Natural killer cell (primary cell): ENCODE measurements around the gene MYH4. TPM values are rescaled to one million over a fixed set of nuclear protein-coding genes. Genes with fewer than 3 reads are reported as not detected.

Source experiments
- ATAC-seq, 3 donors: fragments of 150-1000 bp in 2 of 3; fragments of 200-7000 bp in 1 of 3; cut with Tn5 transposase; 1 replicate in 1 of 3; 2 replicates in 2 of 3; pipeline ENCODE4 v1.10.0; 2021; ENCODE audit warnings: mild to moderate bottlenecking in 2 of 3, moderate library complexity in 2 of 3
- DNase-seq, 2 donors: peaks; one replicate each; pipeline versions ENCODE4 v3.0.0 to v3.0.0-alpha.2; 2013 to 2021; ENCODE audit warnings: mixed read lengths in 1 of 2
- H3K27ac ChIP-seq: one replicate; pipeline ENCODE4 v1.5.1; 2013; ENCODE audit warnings: mild to moderate bottlenecking, low read length
- H3K27me3 ChIP-seq: one replicate; pipeline ENCODE4 v1.6.1; 2013; ENCODE audit warnings: low read length; ENCODE audit not compliant: control insufficient read depth, insufficient read depth
- H3K36me3 ChIP-seq: one replicate; pipeline ENCODE4 v1.6.1; 2013; ENCODE audit warnings: low read length; ENCODE audit not compliant: control insufficient read depth, insufficient read depth
- H3K4me1 ChIP-seq: one replicate; pipeline ENCODE4 v1.6.1; 2013; ENCODE audit warnings: low read length; ENCODE audit not compliant: control insufficient read depth, insufficient read depth
- H3K4me3 ChIP-seq: one replicate; pipeline ENCODE4 v1.5.1; 2013; ENCODE audit warnings: low read length
- H3K9me3 ChIP-seq: one replicate; pipeline ENCODE4 v1.6.1; 2013; ENCODE audit warnings: low read length; ENCODE audit not compliant: control insufficient read depth, insufficient read depth
- H3K27ac Mint-ChIP-seq, 2 donors: one replicate each; pipeline ENCODE4 v1.8.0; 2022; ENCODE audit warnings: mild to moderate bottlenecking in 2 of 2, mixed read lengths in 2 of 2, moderate library complexity in 1 of 2
- H3K27me3 Mint-ChIP-seq, 2 donors: one replicate each; pipeline ENCODE4 v1.8.0; 2022; ENCODE audit warnings: low read depth in 2 of 2, mixed read lengths in 2 of 2
- H3K36me3 Mint-ChIP-seq: one replicate; pipeline ENCODE4 v1.8.0; 2022; ENCODE audit warnings: mixed read lengths
- H3K4me1 Mint-ChIP-seq, 2 donors: one replicate each; pipeline ENCODE4 v1.8.0; 2022; ENCODE audit warnings: mixed read lengths in 2 of 2
- H3K4me3 Mint-ChIP-seq: one replicate; pipeline ENCODE4 v1.8.0; 2022; ENCODE audit warnings: mild to moderate bottlenecking, moderate library complexity, mixed read lengths
- H3K9me3 Mint-ChIP-seq, 2 donors: one replicate each; pipeline ENCODE4 v1.8.0; 2022; ENCODE audit warnings: mixed read lengths in 2 of 2
- WGBS: methylation state at CpG from one replicate; pipeline ENCODE4 v1.1.7; 2013; ENCODE audit warnings: missing lambda C conversion rate; ENCODE audit not compliant: insufficient coverage; 5-methylcytosine and 5-hydroxymethylcytosine counted together
- intact Hi-C: fragments of 100-400 bp; cut with micrococcal nuclease; formaldehyde crosslinking; loops from one replicate; pipeline ENCODE4 v1.14.2; 2022
- total RNA-seq, 4 donors: library from RNA; stranded (reverse); fragments of 120-200 nt in 1 of 4; gene quantifications; one replicate each; pipeline versions ENCODE4 v1.2.3 to v1.2.4, GENCODE V29; 2013 to 2022
- TF ChIP-seq, protein P1 (sequence below): fragments of 200-600 bp; IDR thresholded peaks from one replicate; pipeline ENCODE4 v1.8.0; 2022; ENCODE audit warnings: antibody characterized with exemption

Gene MYH4
- total RNA-seq, 3 donors from 2014 or later (not counting 1 experiment from before 2014, with no cell fraction given) = not detected

GRCh38 chr17:10447026-10447931, 22.1 kb downstream of the MYH4 start:
- DNase-seq = no peak
- no peak overlapping the region for H3K4me3 Mint-ChIP-seq

GRCh38 chr17:10439816-10440215, 29.5 kb downstream of the MYH4 start:
- Histone ChIP-seq H3K36me3 (no peaks in the 10 kb centered on the region), H3K9me3 (no peaks in the 10 kb centered on the region), H3K27me3 (peaks cover 6% of the 10 kb centered on the region), H3K4me1 (no peaks in the 10 kb centered on the region), H3K4me3 (no peak overlapping the region), H3K27ac (no peak overlapping the region)
- ATAC-seq (no peak), DNase-seq (no peak)
- no peak overlapping the region for H3K4me3 Mint-ChIP-seq
- no peaks in the 10 kb centered on the region for H3K9me3 Mint-ChIP-seq
- TF ChIP-seq, protein P1, sequence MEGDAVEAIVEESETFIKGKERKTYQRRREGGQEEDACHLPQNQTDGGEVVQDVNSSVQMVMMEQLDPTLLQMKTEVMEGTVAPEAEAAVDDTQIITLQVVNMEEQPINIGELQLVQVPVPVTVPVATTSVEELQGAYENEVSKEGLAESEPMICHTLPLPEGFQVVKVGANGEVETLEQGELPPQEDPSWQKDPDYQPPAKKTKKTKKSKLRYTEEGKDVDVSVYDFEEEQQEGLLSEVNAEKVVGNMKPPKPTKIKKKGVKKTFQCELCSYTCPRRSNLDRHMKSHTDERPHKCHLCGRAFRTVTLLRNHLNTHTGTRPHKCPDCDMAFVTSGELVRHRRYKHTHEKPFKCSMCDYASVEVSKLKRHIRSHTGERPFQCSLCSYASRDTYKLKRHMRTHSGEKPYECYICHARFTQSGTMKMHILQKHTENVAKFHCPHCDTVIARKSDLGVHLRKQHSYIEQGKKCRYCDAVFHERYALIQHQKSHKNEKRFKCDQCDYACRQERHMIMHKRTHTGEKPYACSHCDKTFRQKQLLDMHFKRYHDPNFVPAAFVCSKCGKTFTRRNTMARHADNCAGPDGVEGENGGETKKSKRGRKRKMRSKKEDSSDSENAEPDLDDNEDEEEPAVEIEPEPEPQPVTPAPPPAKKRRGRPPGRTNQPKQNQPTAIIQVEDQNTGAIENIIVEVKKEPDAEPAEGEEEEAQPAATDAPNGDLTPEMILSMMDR = no peak
- intact Hi-C loops = no loop called here
- H3K36me3 Mint-ChIP-seq = no peaks in the 10 kb centered on the region
- no peak overlapping the region for H3K27ac Mint-ChIP-seq
- H3K27me3 Mint-ChIP-seq = peaks cover 28 to 45% of the 10 kb centered on the region in 2 donors
- 50% methylated on average over 1 of the region's 1 CpG for WGBS
- no peaks in the 10 kb centered on the region for H3K4me1 Mint-ChIP-seq

More at GRCh38 chr17:10447026-10447931, 22.1 kb downstream of the MYH4 start:
- no peaks in the 10 kb centered on the region for H3K9me3 Mint-ChIP-seq
- H3K27ac Mint-ChIP-seq = no peak overlapping the region
- no peak overlapping the region for H3K4me3 ChIP-seq
- no peak for ATAC-seq
- no peaks in the 10 kb centered on the region for H3K36me3 ChIP-seq
- H3K27me3 Mint-ChIP-seq = peaks cover 26 to 47% of the 10 kb centered on the region in 2 donors
- intact Hi-C loops = no loop called here
- H3K4me1 ChIP-seq = no peaks in the 10 kb centered on the region
- 72% methylated on average over 5 of the region's 7 CpGs for WGBS
- H3K27me3 ChIP-seq = peaks cover 2% of the 10 kb centered on the region
- no peak overlapping the region for H3K27ac ChIP-seq
- TF ChIP-seq, protein P1 = no peak
- no peaks in the 10 kb centered on the region for H3K9me3 ChIP-seq
- no peaks in the 10 kb centered on the region for H3K36me3 Mint-ChIP-seq
- H3K4me1 Mint-ChIP-seq = no peaks in the 10 kb centered on the region

DNA sequence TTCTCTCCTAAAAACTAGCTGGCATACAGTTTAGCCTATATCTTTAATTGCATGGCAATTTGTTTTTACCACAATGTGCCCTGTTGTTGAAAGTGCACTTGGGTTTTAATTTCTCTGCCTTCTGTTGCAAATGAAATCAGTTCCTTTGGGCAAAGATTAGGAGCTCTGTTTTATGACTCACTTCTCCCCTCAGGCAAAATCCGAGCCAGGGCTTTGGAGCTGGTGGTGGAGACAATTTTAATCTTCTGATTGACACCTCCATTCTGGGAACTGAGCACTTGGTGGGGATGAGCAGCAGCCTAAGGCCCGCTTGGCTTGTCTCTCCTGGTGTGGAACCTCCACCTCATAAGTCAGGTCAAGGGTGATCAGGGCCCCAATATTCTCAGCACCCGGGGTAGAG, 34.3 kb downstream of the MYH4 start:
- intact Hi-C loops = no loop called here
- Mint-ChIP-seq H3K4me1 (no peaks in the 10 kb centered on the region), H3K4me3 (no peak overlapping the region), H3K27me3 (peaks cover 34 to 70% of the 10 kb centered on the region in 2 donors), H3K9me3 (no peaks in the 10 kb centered on the region), H3K36me3 (no peaks in the 10 kb centered on the region), H3K27ac (no peak overlapping the region)
- Histone ChIP-seq H3K4me1 (no peaks in the 10 kb centered on the region), H3K9me3 (no peaks in the 10 kb centered on the region), H3K27me3 (peaks cover 9% of the 10 kb centered on the region), H3K27ac (no peak overlapping the region), H3K4me3 (no peak overlapping the region), H3K36me3 (no peaks in the 10 kb centered on the region)
- ATAC-seq (no peak), DNase-seq (no peak)
- TF ChIP-seq, protein P1 = no peak
- 85% methylated on average over 2 of the region's 3 CpGs for WGBS
